ENCODE results near the gene PHF12.
"Not testable (repeated sequence)": the region's sequence is repeated elsewhere in the genome, so short reads cannot be mapped to it uniquely, and the experiment has no call there.

The PHF12 gene

DNA sequence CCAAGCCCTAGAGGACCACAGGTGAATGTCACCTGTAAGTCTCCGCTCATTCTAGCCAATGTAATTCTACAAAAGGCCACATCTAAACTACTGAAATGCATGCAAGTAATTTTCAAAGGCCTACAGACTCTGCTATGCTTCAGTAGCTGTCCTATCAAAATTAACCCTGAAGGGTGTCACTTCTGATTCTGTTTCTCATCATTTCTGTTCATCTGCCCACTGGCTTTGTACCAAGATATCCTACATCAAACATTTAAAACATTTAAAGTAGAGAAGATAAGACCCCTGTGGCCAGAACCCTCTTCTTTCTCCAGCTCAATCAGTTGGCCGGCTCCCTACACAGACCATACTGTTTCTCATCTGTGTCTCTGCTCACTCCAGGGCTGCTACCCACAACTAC, 21.5 kb downstream of the PHF12 start:
- DNase-seq (ENCODE audit: low spot score), result no peak

DNA sequence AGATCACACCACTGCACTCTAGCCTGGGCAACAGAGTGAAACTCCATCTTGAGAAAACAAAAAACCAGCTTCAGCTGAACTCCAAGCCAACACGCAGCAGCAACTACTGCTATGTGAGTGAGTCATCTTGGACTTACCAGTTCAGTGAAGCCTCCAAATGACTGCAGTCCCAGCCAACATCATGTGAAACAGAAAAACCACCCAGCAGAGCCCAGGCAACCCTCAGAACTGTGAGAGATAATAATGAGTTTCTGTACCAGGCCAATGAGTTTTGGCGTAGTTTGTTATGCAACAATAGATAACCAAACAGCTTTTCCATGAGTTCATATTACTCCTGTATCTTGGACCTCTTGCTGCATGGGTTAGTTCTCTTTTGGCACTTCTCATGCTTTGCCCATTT, 23.3 kb downstream of the PHF12 start:
- no peak for DNase-seq (ENCODE audit: low spot score)

DNA sequence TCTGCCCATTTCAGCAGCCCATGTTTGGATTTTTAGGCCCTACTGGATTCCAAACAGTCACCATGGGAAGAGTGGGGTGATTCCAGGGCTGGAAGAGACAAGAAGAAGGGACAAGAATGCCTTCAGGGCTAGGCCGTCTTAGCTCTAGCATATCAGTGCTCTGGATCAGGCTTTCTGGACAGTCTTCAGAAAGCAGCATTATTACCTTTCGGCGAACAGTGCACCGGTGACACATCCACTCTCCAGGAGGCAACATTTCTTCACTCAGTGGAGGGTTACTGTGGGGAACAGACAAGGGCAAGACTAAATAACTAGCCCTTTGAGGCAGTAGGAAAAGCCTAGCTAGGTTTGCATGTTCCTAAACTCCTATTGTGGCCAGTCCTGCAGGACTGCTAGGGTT, 24.5 kb downstream of the PHF12 start:
- no peak for DNase-seq (ENCODE audit: low spot score)

DNA sequence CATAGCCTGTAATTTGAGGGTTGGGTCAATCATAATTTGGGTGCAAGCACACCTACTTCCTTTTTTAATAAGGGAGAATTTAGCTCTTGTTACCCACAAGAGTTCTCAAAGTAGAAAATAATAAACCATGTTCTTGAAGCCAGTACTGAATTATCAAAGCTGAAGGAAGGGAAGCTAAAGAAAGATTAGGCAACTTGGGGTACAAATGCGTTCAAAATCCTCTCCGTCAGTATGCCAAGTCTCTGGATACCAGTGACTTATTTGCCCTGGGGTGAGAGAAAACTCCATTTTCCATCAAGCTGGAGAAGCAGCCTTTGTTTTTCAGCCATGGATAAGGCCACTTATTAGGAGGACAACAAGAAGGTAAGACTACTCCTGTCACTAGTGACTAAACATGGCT, 25.0 kb downstream of the PHF12 start:
- no peak for DNase-seq (ENCODE audit: low spot score)

DNA sequence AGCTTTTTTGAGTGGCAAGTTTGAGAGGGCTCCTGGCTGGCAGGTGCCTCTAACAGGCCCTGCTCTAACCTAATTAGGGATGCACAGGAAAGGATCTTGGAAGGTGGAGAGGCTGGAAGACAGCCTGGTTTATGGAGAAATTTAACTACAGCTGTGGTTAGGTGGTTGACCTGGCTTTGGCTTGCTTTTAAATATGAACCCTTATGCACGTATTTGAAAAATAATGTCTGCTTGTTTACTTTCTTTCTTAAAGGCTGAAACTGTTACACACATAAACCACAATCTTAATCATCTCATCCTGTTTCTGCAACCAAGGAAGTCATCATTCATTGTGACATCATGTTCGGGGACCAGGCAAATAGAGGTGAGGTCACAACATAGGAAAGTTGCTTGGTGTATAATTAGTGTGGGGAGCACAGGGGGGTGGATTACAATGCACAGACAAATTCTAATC, 25.4 kb downstream of the PHF12 start:
- DNase-seq (ENCODE audit: low spot score), result peak; percentile 73

DNA sequence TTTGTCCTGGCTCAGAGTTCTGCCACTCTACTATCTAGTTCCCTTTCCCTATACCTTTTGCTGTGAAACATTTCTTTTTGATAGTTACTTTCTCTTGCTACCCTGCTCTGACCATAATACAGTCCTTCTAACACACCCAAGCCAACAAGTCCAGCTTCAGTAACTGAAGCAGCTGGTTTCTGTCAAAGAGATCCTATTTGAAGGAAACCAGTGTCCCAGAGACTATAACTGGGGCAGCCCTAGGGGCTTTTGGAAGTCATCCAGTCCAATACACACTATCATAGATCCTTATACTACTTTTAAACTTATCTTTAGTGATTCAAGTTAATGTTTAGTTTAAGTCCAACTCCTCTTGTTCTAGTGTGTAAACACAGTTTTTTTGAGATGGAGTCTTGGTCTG, 31.1 kb downstream of the PHF12 start:
- DNase-seq (ENCODE audit: low spot score), result no peak

DNA sequence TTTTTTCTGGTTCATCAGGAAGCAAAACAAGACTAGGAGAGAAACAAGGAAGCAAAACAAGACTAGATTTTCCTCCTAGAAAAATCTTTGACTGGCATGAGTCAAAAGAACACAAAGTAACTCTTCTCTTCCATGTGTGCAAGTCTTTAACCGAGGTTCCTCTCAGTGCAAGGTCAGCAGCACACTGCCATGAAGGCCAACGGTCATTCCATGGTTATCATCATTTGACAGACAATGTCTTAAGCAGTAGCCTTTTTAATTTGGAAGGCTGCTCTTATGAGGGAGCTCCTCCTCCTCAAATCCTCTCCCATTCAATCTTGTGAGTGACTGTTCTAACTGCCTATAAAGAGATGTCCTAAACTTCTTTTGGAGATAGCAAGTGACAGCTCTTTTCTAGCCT, 33.0 kb downstream of the PHF12 start:
- DNase-seq (ENCODE audit: low spot score), result no peak

DNA sequence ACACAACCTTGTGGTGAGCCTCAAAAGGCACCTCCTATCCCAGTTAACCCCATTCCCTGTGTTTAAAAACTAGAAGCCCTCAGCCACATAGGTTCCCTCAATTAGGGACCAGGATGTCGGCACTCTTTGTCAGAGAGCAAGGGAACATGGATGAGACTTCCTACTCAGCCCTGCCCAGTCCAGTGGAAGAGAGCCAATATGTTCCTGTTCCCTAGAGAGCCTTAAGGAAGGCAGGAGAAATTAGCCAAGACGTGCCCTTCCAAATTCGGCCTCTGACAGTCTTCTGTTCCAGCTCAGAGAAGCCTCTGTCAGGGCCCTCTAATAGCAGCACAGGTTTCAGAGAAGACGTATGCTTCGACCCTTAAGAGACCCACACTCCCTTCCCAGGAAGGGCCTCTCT, 33.9 kb downstream of the PHF12 start:
- DNase-seq (ENCODE audit: low spot score), result no peak

DNA sequence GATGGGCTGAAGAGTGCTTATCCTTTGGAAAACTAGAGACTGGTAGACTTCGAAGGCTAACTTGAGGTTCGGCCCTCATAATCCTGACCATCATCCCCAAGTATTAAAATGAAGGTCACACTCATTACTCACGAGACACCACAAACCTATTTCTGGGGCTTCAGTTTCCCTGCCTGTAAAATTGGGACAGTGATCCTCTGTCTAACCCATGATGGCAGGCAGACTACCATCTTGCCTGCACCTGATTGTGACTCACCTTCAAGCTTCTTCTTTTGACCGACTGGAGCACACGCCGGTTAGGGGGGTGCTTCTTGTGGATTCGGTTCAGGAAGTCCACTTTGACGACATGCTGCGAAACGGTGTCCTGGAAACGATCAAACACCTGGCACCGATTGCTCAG, 34.3 kb downstream of the PHF12 start:
- no peak for DNase-seq (ENCODE audit: low spot score)

DNA sequence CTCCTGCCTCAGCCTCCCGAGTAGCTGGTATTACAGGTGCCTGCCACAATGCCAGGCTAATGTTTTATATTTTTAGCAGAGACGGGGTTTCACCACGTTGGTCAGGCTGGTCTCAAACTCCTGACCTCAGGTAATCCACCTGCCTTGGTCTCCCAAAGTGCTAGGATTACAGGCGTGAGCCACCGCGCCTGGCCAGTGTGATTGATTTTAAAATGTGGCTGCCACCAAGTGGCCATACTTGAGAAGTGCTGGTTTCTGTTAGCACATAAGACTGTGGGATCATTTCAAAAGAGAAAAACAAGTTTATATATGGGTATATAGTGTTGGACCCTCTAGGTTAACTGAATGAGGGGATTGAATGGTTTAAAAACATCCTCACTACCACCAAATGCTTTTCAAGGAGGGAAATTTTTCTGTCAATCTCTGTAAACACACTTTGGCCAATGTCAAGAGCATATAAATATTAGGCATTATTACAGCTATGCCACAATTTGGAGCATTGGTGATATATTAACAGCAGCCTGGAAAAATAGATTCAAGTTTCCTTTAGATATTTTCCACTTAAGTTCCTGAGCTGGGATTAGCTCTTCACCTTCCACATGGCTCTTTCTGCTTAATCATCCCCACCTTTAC, 34.9 kb downstream of the PHF12 start:
- DNase-seq (ENCODE audit: low spot score), result peak; percentile 46

DNA sequence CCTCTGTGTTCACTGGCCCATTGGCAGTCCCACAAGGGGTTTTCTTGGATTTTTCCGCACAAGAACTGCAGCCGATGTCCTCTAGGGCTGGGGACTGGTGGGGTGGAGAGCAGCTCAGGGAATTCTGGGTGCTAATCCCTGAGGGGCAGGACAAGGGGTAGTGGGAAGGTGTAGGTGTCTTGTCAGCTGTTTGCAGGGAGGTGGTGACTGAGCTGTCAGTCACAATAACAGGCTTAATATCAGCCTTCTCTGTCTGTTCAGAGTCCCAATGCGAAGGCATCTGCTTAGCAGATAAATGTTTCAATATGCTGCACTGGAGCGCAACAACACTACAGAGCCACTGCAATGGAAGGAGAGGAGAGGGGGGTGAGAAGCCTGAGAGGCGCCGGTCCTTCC, 38.4 kb downstream of the PHF12 start:
- DNase-seq (ENCODE audit: low spot score), result no peak

DNA sequence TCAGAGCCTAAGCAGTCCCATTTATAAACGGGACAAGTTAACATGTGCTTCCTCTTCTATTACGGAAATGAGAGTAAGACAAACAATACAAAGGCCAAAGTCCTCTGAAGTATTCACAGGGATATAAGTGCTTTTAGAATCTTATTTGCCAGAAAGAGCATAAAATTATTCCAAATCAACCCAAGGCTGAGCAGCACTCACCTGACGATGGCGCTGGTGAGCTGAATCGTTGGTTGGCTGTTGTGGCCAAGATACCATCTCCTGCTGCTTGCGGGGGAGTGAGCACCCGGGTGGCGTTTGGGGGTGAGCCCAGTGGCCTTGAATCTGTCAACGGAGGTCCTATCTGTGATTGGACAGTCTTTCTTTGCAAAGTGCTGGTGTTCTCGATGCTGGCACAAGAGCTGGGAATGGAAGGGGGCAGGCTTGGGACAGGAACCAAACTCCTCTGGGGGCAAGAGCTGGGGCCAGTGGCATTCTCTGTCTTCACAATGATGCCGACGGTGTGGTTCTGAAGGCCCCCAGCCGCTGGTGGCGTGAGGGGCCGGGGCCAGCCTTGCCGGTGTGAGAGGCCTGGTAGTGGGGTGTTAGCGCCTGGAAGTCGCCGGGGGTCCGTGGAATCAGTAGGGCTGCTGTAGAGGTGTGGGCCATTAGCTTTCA, 38.9 kb downstream of the PHF12 start:
- no peak for DNase-seq (ENCODE audit: low spot score)

DNA sequence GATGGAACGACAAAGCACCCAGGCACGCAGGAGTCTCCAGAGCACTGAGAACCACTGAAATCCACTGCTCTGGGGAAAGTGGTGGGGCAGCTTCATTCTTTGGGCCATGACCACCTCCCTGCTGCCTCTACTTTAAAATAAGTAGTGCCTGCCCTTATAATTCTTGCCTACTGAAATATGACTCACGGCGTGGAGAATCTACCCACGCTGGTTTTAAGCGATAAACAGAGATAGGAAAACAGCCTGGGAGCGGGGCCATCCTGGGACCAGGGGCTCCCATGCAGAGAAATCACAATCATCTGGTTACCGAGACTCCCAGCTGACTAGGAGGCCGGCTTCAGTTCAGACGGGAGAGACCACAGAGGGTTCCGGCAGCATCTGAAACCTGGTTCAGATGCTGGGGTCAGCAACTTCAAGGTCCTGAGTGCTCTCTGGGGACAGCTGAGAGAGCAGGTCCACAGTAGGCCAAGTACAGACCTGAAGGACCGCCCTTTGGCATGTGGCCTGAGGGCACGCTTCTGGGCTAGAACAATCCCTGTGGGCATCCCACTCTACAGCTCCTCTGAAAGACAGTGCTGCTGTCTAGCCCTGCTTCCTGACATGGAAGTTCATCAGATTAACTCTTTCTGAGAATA, 39.8 kb downstream of the PHF12 start:
- DNase-seq (ENCODE audit: low spot score), result no peak

DNA sequence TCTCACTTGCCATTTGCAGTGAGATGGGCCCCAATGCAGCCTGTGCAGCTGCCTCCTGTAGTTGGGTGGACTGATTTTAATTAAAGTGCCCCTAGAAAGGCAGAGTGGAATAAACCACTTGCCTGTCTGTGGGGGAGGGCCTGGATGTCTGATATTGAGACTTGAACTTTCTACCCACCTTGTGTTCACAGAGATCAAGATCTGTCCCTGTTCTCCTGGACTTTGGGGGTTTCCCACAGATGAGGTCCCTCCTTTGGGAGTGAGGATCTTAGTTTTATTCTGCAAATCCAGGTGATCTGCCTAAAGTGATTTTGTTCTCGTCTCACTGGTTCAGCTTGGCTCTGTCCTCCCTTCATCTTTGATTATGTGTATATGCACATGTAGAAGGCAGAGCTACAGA, 40.8 kb downstream of the PHF12 start:
- DNase-seq (ENCODE audit: low spot score), result no peak

DNA sequence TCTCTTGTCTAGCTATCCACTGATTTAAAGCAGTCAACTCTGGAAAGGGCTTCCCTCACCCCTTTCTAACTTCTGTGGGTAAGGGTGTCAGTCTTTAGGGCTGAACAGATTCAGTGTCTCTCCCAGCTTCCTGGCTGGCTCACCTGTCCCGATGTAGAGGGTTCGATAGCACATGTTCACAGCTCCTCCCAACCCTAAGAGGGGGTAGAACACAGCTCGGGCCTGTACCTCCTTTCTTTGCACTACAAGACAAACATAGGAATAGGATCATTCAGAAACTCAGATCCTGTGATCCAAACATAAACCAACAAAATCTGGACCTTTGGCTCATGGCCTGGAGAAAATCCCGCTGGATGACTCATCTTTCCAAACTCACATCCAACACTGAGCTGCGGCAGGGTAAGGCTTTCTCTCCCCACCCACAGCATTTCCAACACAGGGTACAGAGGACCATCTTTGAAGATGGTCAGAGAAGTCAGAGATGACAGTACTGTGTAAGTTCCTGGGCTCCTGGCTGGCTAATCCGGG, 42.6 kb downstream of the PHF12 start:
- DNase-seq (ENCODE audit: low spot score), result peak; percentile 85

DNA sequence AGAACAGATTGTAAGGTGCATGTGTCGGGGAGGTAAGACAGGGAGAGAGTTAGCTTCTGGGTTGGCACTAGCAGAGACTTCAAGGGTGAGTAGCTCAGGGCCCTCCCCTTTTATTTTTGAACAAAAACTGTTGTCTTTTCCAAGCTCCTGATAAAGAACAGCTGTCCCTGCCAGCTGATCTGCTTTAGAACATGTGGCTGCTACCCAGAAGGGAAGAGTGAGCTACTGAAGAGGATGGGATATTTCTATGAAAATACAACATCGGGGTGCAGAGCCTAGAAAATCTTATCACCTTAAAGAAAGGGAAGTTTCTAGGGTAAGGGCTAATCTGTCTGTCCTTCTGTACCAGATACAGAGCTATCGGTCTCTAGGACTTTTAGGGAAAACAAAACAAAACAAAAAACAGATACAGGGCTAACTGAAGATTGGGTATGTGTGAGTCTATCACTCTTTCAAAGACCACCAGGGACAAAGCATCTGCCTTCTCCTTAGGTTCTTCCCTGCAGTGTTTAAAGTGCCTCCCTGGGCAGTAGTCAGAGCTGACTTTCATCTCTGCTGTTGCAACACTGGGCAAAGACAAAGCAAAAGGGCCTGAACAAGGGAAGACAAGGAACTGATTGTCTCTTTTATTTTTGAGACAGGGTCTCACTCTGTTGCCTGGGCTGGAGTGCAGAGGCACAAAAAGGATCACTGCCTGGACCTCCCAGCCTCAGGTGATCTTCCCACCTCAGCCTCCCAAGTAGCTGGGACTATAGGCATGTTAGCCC, 43.4 kb downstream of the PHF12 start:
- DNase-seq (ENCODE audit: low spot score), result no peak

DNA sequence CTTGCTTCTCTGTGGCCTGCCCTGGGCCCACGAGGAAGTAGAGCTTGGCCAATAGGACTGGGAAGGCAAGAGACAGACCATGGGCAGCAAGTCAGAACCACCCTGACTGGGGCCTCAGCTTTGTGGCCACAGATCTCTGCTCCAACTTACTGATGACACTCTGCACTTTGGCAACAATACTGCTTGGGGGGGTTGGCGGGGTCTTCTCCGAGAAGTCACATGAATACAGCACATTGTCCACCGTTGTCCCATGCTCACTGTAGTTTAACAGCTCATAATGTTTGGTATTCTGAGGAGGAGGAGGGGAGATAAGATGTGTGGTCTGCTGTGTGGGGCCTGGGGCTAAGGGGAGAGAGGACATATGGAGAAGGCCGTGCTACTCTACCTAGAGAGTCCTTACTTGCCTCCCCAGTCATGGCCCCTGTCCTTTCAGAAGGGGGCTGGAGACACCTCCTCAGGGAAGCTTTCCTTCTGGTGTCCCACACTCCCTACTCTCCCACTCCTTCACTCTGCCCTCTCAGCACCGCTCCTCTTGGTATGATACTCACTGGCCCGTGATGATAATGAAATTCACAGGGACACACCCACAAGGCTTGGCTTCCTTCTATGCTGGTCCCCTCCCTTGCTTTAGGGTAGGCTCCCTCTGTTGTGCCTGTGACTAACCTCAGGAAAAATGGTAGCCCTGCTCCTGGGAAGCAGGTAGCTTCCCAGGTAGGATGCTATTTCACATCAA, 44.4 kb downstream of the PHF12 start:
- DNase-seq (ENCODE audit: low spot score), result no peak

DNA sequence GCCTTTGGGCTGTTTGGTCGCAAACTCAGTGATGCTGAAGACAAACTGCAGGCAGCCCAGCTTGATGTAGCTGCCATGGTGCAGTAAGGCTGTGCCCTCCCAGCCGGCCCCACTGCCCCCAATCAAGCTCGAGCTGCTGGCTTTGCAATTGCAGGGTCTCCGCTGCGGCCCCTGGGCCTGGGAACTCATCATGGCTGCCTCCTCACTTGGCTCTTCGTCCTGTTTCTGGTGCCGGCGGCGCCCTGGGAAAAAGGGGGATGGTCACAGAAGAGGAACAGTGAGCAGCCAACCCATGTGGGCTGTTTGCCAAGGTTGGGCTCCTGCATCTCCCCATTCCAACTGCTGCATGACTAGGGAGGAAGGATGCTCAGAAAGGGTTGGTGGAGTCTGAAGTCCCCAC, 45.0 kb downstream of the PHF12 start:
- no peak for DNase-seq (ENCODE audit: low spot score)

DNA sequence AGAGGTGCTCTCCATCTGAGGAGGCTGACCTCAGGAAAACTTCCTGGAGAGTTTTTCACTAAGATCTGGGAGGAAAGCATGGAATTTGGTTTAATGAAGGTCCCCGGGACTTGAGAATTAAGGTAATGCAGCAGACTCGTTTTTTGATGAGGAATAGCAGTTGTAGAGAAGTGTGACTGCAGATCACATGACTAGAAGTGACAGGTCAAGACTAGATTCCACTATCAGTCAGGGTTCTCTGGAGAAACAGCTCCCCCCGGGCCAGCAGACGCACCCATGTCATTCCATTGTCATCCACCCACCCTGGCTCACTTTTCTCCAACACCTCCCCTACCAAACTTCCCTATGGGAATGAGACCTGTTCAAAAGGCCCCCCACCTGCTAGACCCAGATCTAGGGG, 46.5 kb downstream of the PHF12 start:
- DNase-seq (ENCODE audit: low spot score), result no peak

DNA sequence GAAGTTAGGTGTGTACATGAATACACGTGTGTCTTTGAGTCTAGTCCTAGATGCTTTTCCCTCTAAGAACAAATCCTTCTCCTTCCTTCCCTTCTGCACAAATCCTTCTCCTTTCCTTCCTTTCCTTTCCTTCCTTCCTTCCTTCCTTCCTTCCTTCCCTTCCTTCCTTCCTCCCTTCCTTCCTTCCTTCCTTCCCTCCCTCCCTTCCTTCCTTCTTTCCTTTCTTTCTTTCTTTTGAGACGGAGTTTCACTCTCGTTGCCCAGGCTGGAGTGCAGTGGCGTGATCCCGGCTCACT, 47.8 kb downstream of the PHF12 start:
- not testable (repeated sequence) for DNase-seq (ENCODE audit: low spot score)

DNA sequence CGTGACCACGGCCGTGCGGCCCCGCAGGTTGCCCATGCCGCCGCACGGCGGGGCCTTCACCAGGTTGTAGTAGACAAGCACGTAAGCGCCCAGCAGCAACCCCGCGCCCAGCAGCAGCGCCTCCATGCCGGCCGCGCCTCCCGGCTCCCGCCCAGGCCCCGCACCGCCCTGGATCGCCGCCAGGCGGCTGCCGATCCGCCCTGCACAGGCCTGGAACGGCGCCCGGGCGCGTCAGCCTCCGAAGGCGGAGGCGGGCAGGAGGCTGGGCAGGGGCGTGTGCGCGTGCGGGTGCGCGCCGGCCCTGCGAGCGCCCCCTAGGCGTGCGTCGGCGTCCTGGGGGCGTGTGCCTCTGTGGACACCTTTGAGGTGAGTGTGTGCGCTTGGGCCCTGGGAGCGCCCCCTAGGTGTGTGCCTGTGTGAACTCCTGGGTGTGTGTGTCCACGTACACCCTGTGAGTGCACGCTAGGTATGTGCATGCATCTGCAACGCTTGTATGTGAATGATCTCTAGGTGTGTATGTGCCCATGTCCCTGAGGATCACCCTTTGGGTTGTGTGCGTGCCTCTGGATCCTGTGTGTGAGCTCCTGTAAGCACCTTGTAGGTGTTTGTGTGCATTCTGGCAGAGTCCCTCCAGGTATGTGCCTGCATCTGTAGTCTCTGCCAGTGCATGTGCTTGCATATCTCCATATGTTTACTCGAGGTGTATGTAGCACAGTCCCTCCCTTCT, 48.3 kb downstream of the PHF12 start, which contains the start of gene DHRS13:
DHRS13 (minus strand) TSS at position 261 of the 727 bp plus-strand sequence; CDS start at position 126, 135 bp downstream.
- DNase-seq (ENCODE audit: low spot score), result peak; percentile 96

Data from AG20443 (cell line).